Pancreas (tissue), 10 donors: ENCODE results near the gene ROBO3. TPM values are rescaled to one million over a fixed set of nuclear protein-coding genes. Genes with fewer than 3 reads are reported as not detected.

Source experiments
- ATAC-seq, 4 donors: fragments of 200-7000 bp; cut with Tn5 transposase; one replicate each; pipeline versions ENCODE4 v1.8.0 to v1.9.1; 2020; ENCODE audit warnings: mild to moderate bottlenecking in 4 of 4, moderate library complexity in 4 of 4
- DNase-seq, 6 donors: peaks; one replicate each; pipeline ENCODE4 v3.0.0-alpha.2; 2020
- FAIRE-seq: peaks from 2 replicates; lab custom pipeline; 2012; peaks lifted over from hg19 to GRCh38; lab: Jason Lieb, UNC
- H3K27ac ChIP-seq, 4 donors: fragments of 200-600 bp; sonication (generic); 1 replicate in 3 of 4; 2 replicates in 1 of 4; pipeline versions ENCODE4 v1.5.0 to v1.8.0; 2020
- H3K27me3 ChIP-seq, 4 donors: fragments of 200-600 bp; one replicate each; pipeline ENCODE4 v1.8.0; 2021
- H3K36me3 ChIP-seq, 3 donors: fragments of 200-600 bp; sonication (generic) in 1 of 3; one replicate each; pipeline versions ENCODE4 v1.5.0 to v1.8.0; 2020 to 2021
- H3K4me1 ChIP-seq, 3 donors: fragments of 200-600 bp; one replicate each; pipeline ENCODE4 v1.8.0; 2021
- H3K4me3 ChIP-seq, 4 donors: fragments of 200-600 bp; sonication (generic) in 2 of 4; one replicate each; pipeline versions ENCODE4 v1.5.0 to v1.8.0; 2020 to 2021
- H3K9me3 ChIP-seq, 4 donors: fragments of 200-600 bp; one replicate each; pipeline ENCODE4 v1.8.0; 2021
- WGBS, 2 donors: extraction: QIAGEN DNeasy Blood & Tissue Kit; methylation state at CpG; one replicate each; pipeline ENCODE4 v1.1.7; 2013; 5-methylcytosine and 5-hydroxymethylcytosine counted together
- intact Hi-C, 3 donors: fragments of 100-400 bp; cut with DNase I; formaldehyde crosslinking; loops; one replicate each; pipeline versions ENCODE4 v1.11.1 to v1.14.2; 2022
- polyA plus RNA-seq, 2 donors: library from polyadenylated mRNA; stranded (reverse); fragments of 200-250 nt; gene quantifications; one replicate each; pipeline ENCODE4 v1.2.3, GENCODE V29; 2013
- total RNA-seq, 6 donors: library from RNA; stranded (reverse); fragmentation: NEBNext Ultra II Directional in 4 of 6; extraction: Animal tissue kit (Norgen Biotek cat#: 25700) in 4 of 6; gene quantifications; one replicate each; pipeline versions ENCODE4 v1.2.1 to v1.2.4, GENCODE V29; 2021 to 2023
- TF ChIP-seq, protein P1 (sequence below), 4 donors: fragments of 200-600 bp; sonication (generic) in 3 of 4; IDR thresholded peaks; one replicate each; pipeline versions ENCODE4 v1.5.0 to v1.8.0; 2021; ENCODE audit warnings: antibody characterized with exemption in 4 of 4
- donor health status: healthy with polysubstance abuse.
- donor health status: DM: no; HTN: no; CAD: no; lungs with moderate emphysema.
- donor health status: DM: no; HTN: no; CAD: no.
- donor health status: control.
- donor health status: control.
- donor health status: Bipolar disorder and iron deficiency.
- donor health status: DM: yes; HTN: yes; CAD: no.
- donor health status: DM: no; HTN: no; CAD: no.
- donor health status: DM: no; HTN: no; CAD: no.
- donor health status: DM: yes; HTN: yes; CAD: no.

The ROBO3 gene
- total and polyA plus RNA-seq, 8 donors: 1.1 to 25.0 (median 2.8) TPM

- Histone ChIP-seq H3K4me3 (no peak overlapping the region), H3K9me3 (no peaks in the 10 kb centered on the region), H3K4me1 (no peaks in the 10 kb centered on the region), H3K27ac (no peak overlapping the region), H3K27me3 (no peaks in the 10 kb centered on the region), H3K36me3 (no peaks in the 10 kb centered on the region)
- FAIRE-seq (no peak), ATAC-seq (no peak), DNase-seq (no peak)
- intact Hi-C loops: loop anchor here (10.0 kb wide), 1 partner anchor 168 kb away; no protein-coding TSS in a partner anchor
- WGBS, 2 donors: 59 to 67% methylated on average over 4 of the region's 4 CpGs
- TF ChIP-seq, protein P1, sequence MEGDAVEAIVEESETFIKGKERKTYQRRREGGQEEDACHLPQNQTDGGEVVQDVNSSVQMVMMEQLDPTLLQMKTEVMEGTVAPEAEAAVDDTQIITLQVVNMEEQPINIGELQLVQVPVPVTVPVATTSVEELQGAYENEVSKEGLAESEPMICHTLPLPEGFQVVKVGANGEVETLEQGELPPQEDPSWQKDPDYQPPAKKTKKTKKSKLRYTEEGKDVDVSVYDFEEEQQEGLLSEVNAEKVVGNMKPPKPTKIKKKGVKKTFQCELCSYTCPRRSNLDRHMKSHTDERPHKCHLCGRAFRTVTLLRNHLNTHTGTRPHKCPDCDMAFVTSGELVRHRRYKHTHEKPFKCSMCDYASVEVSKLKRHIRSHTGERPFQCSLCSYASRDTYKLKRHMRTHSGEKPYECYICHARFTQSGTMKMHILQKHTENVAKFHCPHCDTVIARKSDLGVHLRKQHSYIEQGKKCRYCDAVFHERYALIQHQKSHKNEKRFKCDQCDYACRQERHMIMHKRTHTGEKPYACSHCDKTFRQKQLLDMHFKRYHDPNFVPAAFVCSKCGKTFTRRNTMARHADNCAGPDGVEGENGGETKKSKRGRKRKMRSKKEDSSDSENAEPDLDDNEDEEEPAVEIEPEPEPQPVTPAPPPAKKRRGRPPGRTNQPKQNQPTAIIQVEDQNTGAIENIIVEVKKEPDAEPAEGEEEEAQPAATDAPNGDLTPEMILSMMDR (IDR thresholded peaks at IDR 0.05): no peak
Measured at GRCh38 chr11:124832571-124832970, 32.7 kb upstream of the ROBO3 start.

- 53 to 75% methylated on average over 3 of the region's 3 CpGs for WGBS, 2 donors
- Histone ChIP-seq H3K4me1 (peaks cover 0 to 7% (median 0%) of the 10 kb centered on the region in 3 donors), H3K9me3 (no peaks in the 10 kb centered on the region), H3K4me3 (no peak overlapping the region), H3K36me3 (no peaks in the 10 kb centered on the region), H3K27me3 (peaks cover 0 to 16% (median 6%) of the 10 kb centered on the region in 4 donors), H3K27ac (no peak overlapping the region)
- intact Hi-C loops: loop anchor here (10.0 kb wide), 1 partner anchor 170 kb away; no protein-coding TSS in a partner anchor
- no peak for DNase-seq
- no peak for ATAC-seq
- FAIRE-seq: no peak
- TF ChIP-seq, protein P1 (IDR thresholded peaks at IDR 0.05): no peak
Measured at GRCh38 chr11:124834526-124835180, 30.6 kb upstream of the ROBO3 start.

DNA sequence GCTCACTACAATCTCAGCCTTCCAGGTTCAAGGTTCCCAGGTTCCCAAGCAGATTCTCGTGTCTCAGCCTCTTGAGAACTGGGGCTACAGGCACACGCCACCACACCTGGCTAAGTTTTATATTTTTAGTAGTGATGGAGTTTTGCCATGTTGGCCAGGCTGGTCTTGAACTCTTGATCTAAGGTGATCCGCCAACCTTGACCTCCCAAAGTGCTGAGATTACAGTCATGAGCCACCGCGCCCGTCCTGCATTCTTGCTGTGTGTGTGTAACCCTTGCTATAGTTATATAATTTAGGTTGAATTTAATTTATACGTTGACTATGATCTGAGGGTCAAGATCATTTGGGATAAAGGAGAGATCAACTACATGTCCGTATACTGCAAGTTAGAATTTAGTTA, 29.3 kb upstream of the ROBO3 start:
- ATAC-seq (no peak), FAIRE-seq (no peak), DNase-seq (no peak)
- Histone ChIP-seq H3K9me3 (no peaks in the 10 kb centered on the region), H3K36me3 (no peaks in the 10 kb centered on the region), H3K27ac (no peak overlapping the region), H3K4me1 (peaks cover 0 to 8% (median 0%) of the 10 kb centered on the region in 3 donors), H3K27me3 (peaks cover 0 to 28% (median 7%) of the 10 kb centered on the region in 4 donors), H3K4me3 (no peak overlapping the region)
- WGBS, 2 donors: 69 to 87% methylated on average over 8 of the region's 8 CpGs
- intact Hi-C loops: loop anchor here (10.0 kb wide), 1 partner anchor 171 kb away; no protein-coding TSS in a partner anchor
- TF ChIP-seq, protein P1 (IDR thresholded peaks at IDR 0.05): no peak

GRCh38 chr11:124837491-124837856, 27.8 kb upstream of the ROBO3 start:
- DNase-seq (no peak), FAIRE-seq (no peak), ATAC-seq (peak in 3 of 4 donors; percentile 53 to 74 (median 69))
- TF ChIP-seq, protein P1 (IDR thresholded peaks at IDR 0.05): no peak
- H3K4me3 ChIP-seq: no peak overlapping the region
- peaks cover 0 to 35% (median 7%) of the 10 kb centered on the region in 4 donors for H3K27me3 ChIP-seq
- intact Hi-C loops: loop anchor here (10.0 kb wide), 1 partner anchor 173 kb away; no protein-coding TSS in a partner anchor
- H3K36me3 ChIP-seq: no peaks in the 10 kb centered on the region
- no peak overlapping the region for H3K27ac ChIP-seq
- WGBS, 2 donors: 33 to 37% methylated on average over 3 of the region's 3 CpGs
- peaks cover 0 to 8% (median 0%) of the 10 kb centered on the region in 3 donors for H3K4me1 ChIP-seq
- no peaks in the 10 kb centered on the region for H3K9me3 ChIP-seq

DNA sequence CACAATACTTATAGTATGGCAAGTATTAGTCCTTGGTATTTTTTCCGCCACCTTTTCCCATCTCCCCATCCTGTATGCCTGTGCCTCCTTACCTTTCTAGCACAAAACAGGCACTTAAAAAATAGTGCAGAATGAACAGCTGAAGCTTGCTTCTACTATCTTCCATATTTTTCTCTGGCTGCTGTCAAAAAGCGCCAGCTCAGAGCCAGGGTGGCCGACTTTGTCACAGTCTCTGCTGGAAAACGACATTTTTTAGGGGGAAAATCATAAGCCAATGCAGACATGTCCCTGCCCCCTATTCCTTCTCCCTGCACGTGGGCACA, 26.5 kb upstream of the ROBO3 start:
- Histone ChIP-seq H3K4me1 (peaks cover 0 to 8% (median 0%) of the 10 kb centered on the region in 3 donors), H3K27me3 (peaks cover 0 to 46% (median 8%) of the 10 kb centered on the region in 4 donors)

More for the DNA sequence above, 26.5 kb upstream of the ROBO3 start:
- DNase-seq: no peak
- Histone ChIP-seq H3K4me3 (peak overlapping the region in 1 of 4 donors; percentile 46), H3K36me3 (no peaks in the 10 kb centered on the region), H3K27ac (no peak overlapping the region), H3K9me3 (no peaks in the 10 kb centered on the region)
- no peak for FAIRE-seq
- 24 to 39% methylated on average over 5 of the region's 5 CpGs for WGBS, 2 donors
- ATAC-seq: no peak
- intact Hi-C loops: loop anchor here (10.0 kb wide), 1 partner anchor 174 kb away; no protein-coding TSS in a partner anchor
- TF ChIP-seq, protein P1 (IDR thresholded peaks at IDR 0.05): no peak
